Measurements from ENCODE around the gene DNASE2. TPM values are rescaled to one million over a fixed set of nuclear protein-coding genes. Genes with fewer than 3 reads are reported as not detected.

DNASE2 gene
- total RNA-seq: 13.5 and 14.0 TPM in 2 replicates

GRCh38 chr19:12881172-12881808 is at the start of gene DNASE2:
Gene DNASE2, minus strand, starts transcription at chr19:12881449. Its CDS starts 74 bp downstream, at chr19:12881375.

GRCh38 chr19:12890787-12891552 is 9.7 kb upstream of the DNASE2 start, which contains the start of gene GCDH:
Gene GCDH, plus strand, starts transcription at chr19:12891160. Its CDS starts 145 bp downstream, at chr19:12891305.

GRCh38 chr19:12886969-12887747 is 5.9 kb upstream of the DNASE2 start, which contains the start of gene KLF1:
Gene KLF1, minus strand, starts transcription at chr19:12887201. Its CDS starts 61 bp downstream, at chr19:12887140.

GRCh38 chr19:12838182-12838885 is 42.9 kb downstream of the DNASE2 start, which contains the start of gene MAST1:
Gene MAST1, plus strand, starts transcription at chr19:12838515. Its CDS starts 58 bp downstream, at chr19:12838573.

GRCh38 chr19:12834566-12834943 is 46.7 kb downstream of the DNASE2 start, which contains the start of gene RTBDN:
Gene RTBDN, minus strand, starts transcription at chr19:12834579. Its CDS starts 4,600 bp downstream, at chr19:12829979.

Small RNA genes within 50 kb of the gene (small RNA-seq; reads per million reads assigned to genes)
- gene MIR5695 (0.25 reads per million), gene MIR6794 (not detected)

Other genes with a start within 250 kb of the DNASE2 start
- gene MAN2B1, start 214.7 kb downstream of the DNASE2 start, total RNA-seq: 27.4 and 41.2 TPM in 2 replicates
- 5.9 and 6.3 TPM in 2 replicates for gene WDR83, start 214.6 kb downstream of the DNASE2 start, total RNA-seq
- 59.2 and 60.0 TPM in 2 replicates for gene DHPS, start 199.6 kb downstream of the DNASE2 start, total RNA-seq
- gene GNG14, start 193.5 kb downstream of the DNASE2 start, total RNA-seq: not detected in 2 replicates
- 18.2 and 23.5 TPM in 2 replicates for gene FBXW9, start 184.8 kb downstream of the DNASE2 start, total RNA-seq
- gene TNPO2, start 157.5 kb downstream of the DNASE2 start, total RNA-seq: 43.0 and 54.0 TPM in 2 replicates
- gene TRIR, start 146.8 kb downstream of the DNASE2 start, total RNA-seq: 131 and 163 TPM in 2 replicates
- gene GET3, start 144.0 kb downstream of the DNASE2 start, total RNA-seq: 92.7 and 97.0 TPM in 2 replicates
- not detected in 2 replicates for gene BEST2, start 129.7 kb downstream of the DNASE2 start, total RNA-seq
- gene HOOK2, start 105.9 kb downstream of the DNASE2 start, total RNA-seq: 6.8 and 7.7 TPM in 2 replicates
- gene JUNB, start 90.0 kb downstream of the DNASE2 start, total RNA-seq: 53.4 and 101 TPM in 2 replicates
- gene PRDX2, start 79.6 kb downstream of the DNASE2 start, total RNA-seq: 91.5 and 105 TPM in 2 replicates
- not detected in 2 replicates for gene THSD8, start 79.4 kb downstream of the DNASE2 start, total RNA-seq
- 33.6 and 41.9 TPM in 2 replicates for gene RNASEH2A, start 74.9 kb downstream of the DNASE2 start, total RNA-seq
- gene RTBDN, start 46.9 kb downstream of the DNASE2 start, total RNA-seq: not detected in 2 replicates
- 0.20 TPM in 1 of 2 replicates, not detected in the other for gene MAST1, start 42.9 kb downstream of the DNASE2 start, total RNA-seq
- 0.37 TPM in 1 of 2 replicates, not detected in the other for gene KLF1, start 5.8 kb upstream of the DNASE2 start, total RNA-seq
- gene GCDH, start 9.7 kb upstream of the DNASE2 start, total RNA-seq: 28.7 and 37.8 TPM in 2 replicates
- 0.20 and 0.73 TPM in 2 replicates for gene SYCE2, start 37.8 kb upstream of the DNASE2 start, total RNA-seq
- 73.5 and 89.5 TPM in 2 replicates for gene FARSA, start 52.3 kb upstream of the DNASE2 start, total RNA-seq
- 1,887 and 1,968 TPM in 2 replicates for gene CALR, start 57.2 kb upstream of the DNASE2 start, total RNA-seq
- gene RAD23A, start 64.4 kb upstream of the DNASE2 start, total RNA-seq: 121 and 125 TPM in 2 replicates
- 20.5 and 21.7 TPM in 2 replicates for gene GADD45GIP1, start 75.8 kb upstream of the DNASE2 start, total RNA-seq
- not detected in 2 replicates for gene DAND5, start 88.1 kb upstream of the DNASE2 start, total RNA-seq
- gene NFIX, start 114.0 kb upstream of the DNASE2 start, total RNA-seq: 66.5 and 73.9 TPM in 2 replicates
- gene LYL1, start 221.4 kb upstream of the DNASE2 start, total RNA-seq: 0.73 and 0.98 TPM in 2 replicates
- gene TRMT1, start 235.3 kb upstream of the DNASE2 start, total RNA-seq: 35.3 and 39.9 TPM in 2 replicates
- 78.6 and 111 TPM in 2 replicates for gene NACC1, start 236.8 kb upstream of the DNASE2 start, total RNA-seq

All from subcutaneous preadipocyte (primary cell).